Retinal pigment epithelial cell (primary cell): Measurements from ENCODE around the gene PDGFRB.

Source experiments
- DNase-seq: peaks from one replicate; pipeline ENCODE4 v3.0.0-alpha.2; 2010; ENCODE audit warnings: low read depth
- H3K4me3 ChIP-seq: 2 replicates; pipeline ENCODE4 v1.5.1; 2011; ENCODE audit warnings: mild to moderate bottlenecking, low read length, control low read depth, moderate library complexity
- CTCF ChIP-seq: conservative IDR thresholded peaks from 2 replicates; pipeline ENCODE4 v1.5.1; 2011; ENCODE audit warnings: low read depth, low read length, control low read depth, inconsistent platforms

The PDGFRB gene

GRCh38 chr5:150181766-150182545, 26.3 kb upstream of the PDGFRB start:
- no peak overlapping the region for H3K4me3 ChIP-seq
- TF ChIP-seq CTCF = no peak
- DNase-seq = no peak

- H3K4me3 ChIP-seq = no peak overlapping the region
- TF ChIP-seq CTCF = no peak
- no peak for DNase-seq
Measured at GRCh38 chr5:150181027-150181426, 25.4 kb upstream of the PDGFRB start.

GRCh38 chr5:150180241-150181026, 24.8 kb upstream of the PDGFRB start:
- no peak overlapping the region for H3K4me3 ChIP-seq
- DNase-seq = no peak
- no peak for TF ChIP-seq CTCF

GRCh38 chr5:150179019-150179620, 23.5 kb upstream of the PDGFRB start:
- DNase-seq = no peak
- TF ChIP-seq CTCF = no peak
- no peak overlapping the region for H3K4me3 ChIP-seq

- no peak overlapping the region for H3K4me3 ChIP-seq
- no peak for DNase-seq
- TF ChIP-seq CTCF = no peak
Measured at GRCh38 chr5:150178262-150178661, 22.6 kb upstream of the PDGFRB start.

- TF ChIP-seq CTCF = no peak
- DNase-seq = no peak
- H3K4me3 ChIP-seq = no peak overlapping the region
Measured at GRCh38 chr5:150177721-150178120, 22.1 kb upstream of the PDGFRB start.
